Gastrocnemius medialis (tissue), 4 donors: ENCODE data around the gene ASTN2. TPM values are rescaled to one million over a fixed set of nuclear protein-coding genes. Genes with fewer than 3 reads are reported as not detected.
A peak's percentile ranks its signal among the peaks of the same experiment; 100 is the strongest.

Experiments used
- ATAC-seq, 2 donors: fragments of 150-250 bp; one replicate each; pipeline ENCODE4 v1.9.1; 2016
- DNase-seq, 2 donors: peaks; one replicate each; pipeline ENCODE4 v3.0.0-alpha.2; 2019
- H3K27ac ChIP-seq, 4 donors: fragments of 200-600 bp; sonication (generic); 1 replicate in 1 of 4; 2 replicates in 3 of 4; pipeline ENCODE4 v1.5.1; 2016 to 2018; ENCODE audit warnings: mild to moderate bottlenecking in 2 of 4, moderate library complexity in 1 of 4
- H3K27me3 ChIP-seq, 3 donors: fragments of 200-600 bp; sonication (generic) in 2 of 3; 1 replicate in 1 of 3; 2 replicates in 2 of 3; pipeline versions ENCODE4 v1.5.1 to v1.6.0; 2016 to 2019; ENCODE audit warnings: mild to moderate bottlenecking in 1 of 3, moderate library complexity in 1 of 3
- H3K36me3 ChIP-seq, 2 donors: fragments of 200-600 bp; sonication (generic) in 1 of 2; one replicate each; pipeline ENCODE4 v1.5.1; 2017 to 2018
- H3K4me1 ChIP-seq, 2 donors: fragments of 200-600 bp; sonication (generic) in 1 of 2; one replicate each; pipeline ENCODE4 v1.5.1; 2016 to 2017; ENCODE audit warnings: mild to moderate bottlenecking in 2 of 2
- H3K4me3 ChIP-seq, 4 donors: fragments of 200-600 bp; sonication (generic) in 3 of 4; 1 replicate in 1 of 4; 2 replicates in 3 of 4; pipeline ENCODE4 v1.5.1; 2016 to 2019; ENCODE audit warnings: mild to moderate bottlenecking in 2 of 4
- H3K9me3 ChIP-seq, 3 donors: fragments of 200-600 bp; sonication (generic) in 2 of 3; 1 replicate in 1 of 3; 2 replicates in 2 of 3; pipeline ENCODE4 v1.5.1; 2016 to 2019
- CTCF ChIP-seq, 5 experiments: fragments of 450-650 bp in 3 of 5; fragments of 200-600 bp in 2 of 5; sonication (generic) in 2 of 5; IDR thresholded peaks in 4 of 5; conservative IDR thresholded peaks in 1 of 5; 1 replicate in 4 of 5; 2 replicates in 1 of 5; pipeline ENCODE4 v1.5.1; 2016 to 2019; ENCODE audit warnings: antibody characterized with exemption in 5 of 5, mild to moderate bottlenecking in 3 of 5, moderate library complexity in 3 of 5
- POLR2A ChIP-seq, 2 donors: fragments of 450-650 bp; IDR thresholded peaks; one replicate each; pipeline ENCODE4 v1.6.1; 2017; ENCODE audit warnings: antibody characterized with exemption in 2 of 2, mild to moderate bottlenecking in 2 of 2, moderate library complexity in 2 of 2
- in situ Hi-C, 4 donors: fragments of 200-750 bp; cut with MboI; loops; one replicate each; pipeline versions ENCODE4 v1.15.0 to v1.8.0; 2017; ENCODE audit warnings: low sequenced_read_pairs in 4 of 4
- intact Hi-C: fragments of 100-400 bp; cut with DNase I; formaldehyde crosslinking; loops from one replicate; pipeline ENCODE4 v1.15.1; 2023; ENCODE audit warnings: low total_unique reads
- total RNA-seq, 4 donors: library from RNA; depleted of rRNA; stranded (reverse); fragments of >200 nt; gene quantifications; one replicate each; pipeline versions ENCODE4 v1.1.0 to v1.2.3, GENCODE V29; 2016

Gene ASTN2
- total RNA-seq, 4 donors from 2014 or later: 2.5 to 4.6 (median 3.7) TPM

GRCh38 chr9:117063721-117064471 is 351.0 kb downstream of the ASTN2 start:
- no peak for ATAC-seq
- no peaks in the 10 kb centered on the region for H3K9me3 ChIP-seq
- H3K27ac ChIP-seq: no peak overlapping the region
- peak overlapping the region in 1 of 4 donors; percentile 13 for H3K4me3 ChIP-seq
- no peaks in the 10 kb centered on the region for H3K27me3 ChIP-seq
- TF ChIP-seq POLR2A (IDR thresholded peaks at IDR 0.05) (no peak), CTCF (IDR thresholded peaks at IDR 0.05 in 4 of 5, conservative IDR thresholded peaks at IDR 0.05 in 1 of 5) (no peak)
- no peak for DNase-seq
- in situ Hi-C loops: no loop called here
- intact Hi-C loops: no loop called here
- no peaks in the 10 kb centered on the region for H3K36me3 ChIP-seq
- no peaks in the 10 kb centered on the region for H3K4me1 ChIP-seq

GRCh38 chr9:117060963-117061362 is 353.9 kb downstream of the ASTN2 start:
- H3K4me3 ChIP-seq: no peak overlapping the region
- intact Hi-C loops: no loop called here
- ATAC-seq: no peak
- no peaks in the 10 kb centered on the region for H3K27me3 ChIP-seq
- H3K9me3 ChIP-seq: no peaks in the 10 kb centered on the region
- TF ChIP-seq POLR2A (IDR thresholded peaks at IDR 0.05) (no peak), CTCF (IDR thresholded peaks at IDR 0.05 in 4 of 5, conservative IDR thresholded peaks at IDR 0.05 in 1 of 5) (no peak)
- no peak overlapping the region for H3K27ac ChIP-seq
- in situ Hi-C loops: no loop called here
- H3K36me3 ChIP-seq: no peaks in the 10 kb centered on the region
- no peak for DNase-seq
- H3K4me1 ChIP-seq: no peaks in the 10 kb centered on the region

- no peak for ATAC-seq
- TF ChIP-seq CTCF (IDR thresholded peaks at IDR 0.05 in 4 of 5, conservative IDR thresholded peaks at IDR 0.05 in 1 of 5) (no peak), POLR2A (IDR thresholded peaks at IDR 0.05) (no peak)
Observed at GRCh38 chr9:117050007-117050406, 364.9 kb downstream of the ASTN2 start.

GRCh38 chr9:117046666-117047327 is 368.1 kb downstream of the ASTN2 start:
- no peaks in the 10 kb centered on the region for H3K4me1 ChIP-seq
- no peaks in the 10 kb centered on the region for H3K36me3 ChIP-seq
- no peaks in the 10 kb centered on the region for H3K27me3 ChIP-seq
- no peaks in the 10 kb centered on the region for H3K9me3 ChIP-seq
- in situ Hi-C loops (no loop called here), intact Hi-C loops (no loop called here)
- ATAC-seq (no peak), DNase-seq (no peak)
- H3K4me3 ChIP-seq: no peak overlapping the region
- TF ChIP-seq CTCF (IDR thresholded peaks at IDR 0.05 in 4 of 5, conservative IDR thresholded peaks at IDR 0.05 in 1 of 5): no peak
- TF ChIP-seq POLR2A (IDR thresholded peaks at IDR 0.05): no peak
- no peak overlapping the region for H3K27ac ChIP-seq

More at GRCh38 chr9:117050007-117050406, 364.9 kb downstream of the ASTN2 start:
- in situ Hi-C loops (no loop called here), intact Hi-C loops (no loop called here)
- Histone ChIP-seq H3K4me3 (no peak overlapping the region), H3K27me3 (no peaks in the 10 kb centered on the region), H3K4me1 (no peaks in the 10 kb centered on the region), H3K36me3 (no peaks in the 10 kb centered on the region), H3K27ac (no peak overlapping the region), H3K9me3 (no peaks in the 10 kb centered on the region)
- no peak for DNase-seq
